GM12865 (cell line): ENCODE results near the gene CABP1.
"Not testable (repeated sequence)": the region's sequence is repeated elsewhere in the genome, so short reads cannot be mapped to it uniquely, and the experiment has no call there.

Experiments used
- DNase-seq: peaks from one replicate; pipeline ENCODE4 v3.0.0; 2010; ENCODE audit warnings: low read depth
- H3K4me3 ChIP-seq: 2 replicates; pipeline ENCODE4 v1.5.1; 2011; ENCODE audit warnings: mild to moderate bottlenecking, low read depth, low read length, control low read depth
- CTCF ChIP-seq: IDR thresholded peaks from 2 replicates; pipeline ENCODE4 v1.5.1; 2011; ENCODE audit warnings: low read length, control low read depth, low read depth, inconsistent platforms; ENCODE audit not compliant: insufficient read depth; ENCODE audit errors: missing control alignments

Gene CABP1

DNA sequence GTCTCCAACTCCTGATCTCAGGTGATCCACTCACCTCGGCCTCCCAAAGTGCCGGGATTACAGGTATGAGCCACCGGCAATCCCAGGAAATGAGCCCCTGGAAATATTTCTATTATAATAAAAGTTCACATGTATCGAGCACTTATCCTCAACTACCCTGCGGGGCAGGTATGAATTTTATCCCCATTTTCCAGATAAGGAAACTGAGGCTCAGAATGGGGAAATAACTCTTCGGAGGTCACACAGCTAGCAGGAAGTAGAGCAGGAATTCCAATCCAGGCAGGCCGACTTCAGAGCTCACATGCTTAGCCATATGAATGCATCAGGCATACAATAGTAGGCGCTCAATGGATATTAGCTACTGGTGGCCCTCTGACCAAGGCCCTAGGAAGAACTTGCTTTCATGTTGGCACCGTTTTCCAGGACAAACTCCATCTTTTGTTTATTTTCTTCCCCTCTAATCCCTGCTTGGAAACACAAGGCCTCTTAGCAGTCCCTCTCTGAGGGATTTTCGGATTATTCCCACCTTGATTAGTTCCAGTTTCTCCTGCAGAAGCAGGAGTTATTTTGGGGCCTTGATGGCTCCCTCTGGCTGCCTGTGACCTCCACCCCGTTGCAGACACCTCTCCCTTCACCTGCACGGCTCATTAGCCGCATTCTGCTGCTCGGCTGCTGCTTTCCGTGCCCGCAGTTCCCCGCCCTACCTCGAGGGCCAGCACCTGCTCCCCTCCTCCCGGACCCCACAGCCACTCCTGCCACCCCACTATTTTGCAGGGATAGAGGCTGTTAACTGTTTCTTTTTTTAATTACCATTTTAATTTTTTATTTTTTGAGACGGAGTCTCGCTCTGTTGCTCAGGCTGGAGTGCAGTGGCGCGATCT, 40.5 kb upstream of the CABP1 start:
- DNase-seq = no peak
- no peak overlapping the region for H3K4me3 ChIP-seq
- TF ChIP-seq CTCF = no peak

GRCh38 chr12:120602416-120602815, 38.0 kb upstream of the CABP1 start:
- DNase-seq, H3K4me3 ChIP-seq: not testable (repeated sequence)

DNA sequence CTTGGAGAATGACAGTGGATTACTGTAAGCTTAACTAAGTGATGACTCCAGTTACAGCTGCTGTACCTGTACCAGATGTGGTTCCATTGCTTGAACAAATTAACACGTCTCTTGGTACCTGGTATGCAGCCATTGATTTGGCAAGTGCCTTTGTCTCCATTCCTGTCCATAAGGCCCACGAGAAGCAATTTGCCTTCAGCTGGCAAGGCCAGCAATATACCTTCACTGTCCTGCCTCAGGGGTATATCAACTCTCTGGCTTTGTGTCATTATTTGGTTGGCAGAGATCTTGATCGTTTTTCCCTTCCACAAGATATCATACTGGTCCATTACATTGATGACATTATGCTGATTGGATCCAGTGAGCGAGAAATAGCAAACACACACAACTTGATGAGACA, 29.9 kb upstream of the CABP1 start:
- no peak for DNase-seq
- H3K4me3 ChIP-seq = no peak overlapping the region
- no peak for TF ChIP-seq CTCF

DNA sequence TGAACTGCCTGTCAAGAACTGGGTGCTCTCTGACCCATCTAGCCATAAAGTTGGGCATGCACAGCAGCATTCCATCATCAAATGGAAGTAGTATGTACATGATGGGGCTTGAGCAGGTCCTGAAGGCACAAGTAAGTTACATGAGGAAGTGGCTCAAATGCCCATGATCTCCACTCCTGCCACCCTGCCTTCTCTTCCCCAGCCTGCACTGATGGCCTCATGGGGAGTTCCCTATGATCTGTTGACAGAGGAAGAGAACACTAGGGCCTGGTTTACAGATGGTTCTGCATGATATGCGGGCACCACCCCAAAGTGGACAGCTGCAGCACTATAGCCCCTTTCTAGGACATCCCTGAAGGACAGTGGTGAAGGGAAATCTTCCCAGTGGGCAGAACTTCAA, 28.9 kb upstream of the CABP1 start:
- H3K4me3 ChIP-seq = not testable (repeated sequence)

DNA sequence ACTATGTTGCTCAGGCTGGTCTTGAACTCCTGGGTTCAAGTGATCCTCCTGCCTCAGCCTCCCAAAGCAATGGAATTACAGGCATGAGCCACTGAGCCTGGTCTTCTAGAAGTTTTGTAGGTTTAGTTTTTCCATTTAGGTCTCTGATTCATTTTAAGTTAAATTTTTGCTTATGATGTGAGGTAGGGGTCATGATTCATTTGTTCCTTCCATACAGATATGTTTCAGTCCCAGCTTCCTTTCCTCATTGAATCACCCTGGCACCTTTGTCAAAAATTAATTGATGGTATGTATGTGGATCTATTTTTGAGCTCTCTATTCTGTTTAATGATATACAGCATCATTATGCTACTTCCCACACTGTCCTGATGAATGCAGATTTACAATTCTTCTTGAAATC, 25.6 kb upstream of the CABP1 start:
- no peak overlapping the region for H3K4me3 ChIP-seq
- TF ChIP-seq CTCF = no peak
- DNase-seq = no peak

More for the DNA sequence above, 28.9 kb upstream of the CABP1 start:
- DNase-seq = not testable (repeated sequence)

GRCh38 chr12:120617193-120617592, 23.2 kb upstream of the CABP1 start:
- DNase-seq, H3K4me3 ChIP-seq: not testable (repeated sequence)

DNA sequence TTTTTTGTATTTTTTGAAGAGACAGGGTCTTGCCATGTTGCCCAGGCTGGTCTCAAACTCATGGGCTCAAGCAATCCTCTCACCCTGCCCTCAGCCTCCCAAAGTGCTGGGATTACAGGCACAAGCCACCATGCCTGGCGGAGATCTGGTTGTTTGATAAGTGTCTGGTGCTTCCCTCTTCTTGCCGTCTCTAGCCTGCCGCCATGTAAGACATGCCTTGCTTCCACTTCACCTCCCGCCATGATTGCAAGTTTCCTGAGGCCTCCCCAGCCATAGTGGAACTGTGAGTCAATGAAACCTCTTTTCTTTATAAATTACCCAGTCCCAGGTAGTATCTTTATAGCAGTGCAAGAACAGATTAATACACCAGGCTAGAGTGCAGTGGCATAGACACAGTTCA, 22.7 kb upstream of the CABP1 start:
- H3K4me3 ChIP-seq, DNase-seq: not testable (repeated sequence)

- no peak for TF ChIP-seq CTCF
- no peak for DNase-seq
- no peak overlapping the region for H3K4me3 ChIP-seq
Observed at GRCh38 chr12:120618954-120619615, 21.3 kb upstream of the CABP1 start.

DNA sequence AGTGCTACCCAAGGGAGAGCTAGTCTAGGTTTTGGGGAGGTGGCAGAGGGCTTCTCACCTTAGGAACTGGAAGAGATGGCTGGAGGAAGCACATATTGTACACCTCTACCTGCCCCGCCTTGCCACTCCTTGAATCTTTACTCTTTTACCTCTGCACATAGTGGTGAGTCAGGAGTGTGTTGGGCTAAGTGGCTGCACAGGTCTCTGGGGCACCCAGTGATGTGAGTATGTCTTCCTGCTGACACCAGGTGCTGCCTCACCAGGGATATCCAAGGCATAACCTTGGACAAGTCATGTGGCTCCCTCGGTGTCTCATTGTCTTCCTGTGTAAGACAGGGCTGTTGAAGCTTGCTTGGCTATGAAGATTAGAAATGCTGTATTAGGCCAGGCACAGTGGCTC, 19.8 kb upstream of the CABP1 start:
- TF ChIP-seq CTCF = no peak
- no peak for DNase-seq
- no peak overlapping the region for H3K4me3 ChIP-seq
